ENCODE data around the gene FUCA2. TPM values are rescaled to one million over a fixed set of nuclear protein-coding genes. Genes with fewer than 3 reads are reported as not detected.

FUCA2 gene
- total RNA-seq, 1 experiment from 2014 or later: 15.3 TPM

DNA sequence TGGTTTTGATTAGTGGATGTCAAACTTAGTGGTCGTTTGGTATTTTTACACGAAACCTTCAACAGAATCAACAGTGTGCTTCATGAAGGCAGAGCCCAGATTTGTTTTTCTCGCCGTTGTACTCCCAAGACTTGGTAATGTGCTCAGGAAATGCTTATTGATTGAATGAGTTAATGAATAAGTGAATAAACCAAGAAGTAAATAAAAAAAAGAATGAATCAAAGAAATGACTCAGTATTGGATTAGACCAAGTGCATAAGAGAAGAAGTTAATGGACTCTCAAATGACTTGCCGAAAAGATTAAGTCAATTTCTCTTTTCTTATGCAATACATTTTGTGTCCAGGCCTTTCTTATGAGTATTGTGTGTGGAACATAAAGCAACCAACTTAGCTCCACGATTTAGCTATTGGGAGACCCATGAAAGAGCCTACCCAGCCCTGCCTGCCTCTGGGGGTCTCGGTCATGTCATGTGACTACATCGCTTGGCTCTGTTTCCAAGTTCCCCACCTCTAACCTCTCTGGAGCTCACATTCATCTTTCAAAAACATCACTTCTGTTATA lies 10.6 kb upstream of the FUCA2 start:
- Histone ChIP-seq H3K27me3 (replicated peaks; ENCODE audit: insufficient read depth, low read depth, low read length, poor library complexity) (no peaks in the 10 kb centered on the region), H3K36me3 (ENCODE audit: insufficient read depth, low read length, poor library complexity, severe bottlenecking) (no peaks in the 10 kb centered on the region), H3K4me1 (ENCODE audit: insufficient read depth, low read length, poor library complexity, severe bottlenecking) (no peaks in the 10 kb centered on the region), H3K9me3 (ENCODE audit: low read depth, low read length, poor library complexity, severe bottlenecking) (no peaks in the 10 kb centered on the region), H3K4me3 (ENCODE audit: low read depth, low read length, poor library complexity, severe bottlenecking) (no peak overlapping the region), H3K27ac (ENCODE audit: low read depth, low read length, poor library complexity, severe bottlenecking) (no peak overlapping the region)
- intact Hi-C loops (cut with micrococcal nuclease; ENCODE audit: unreplicated experiment): no loop called here
- POLR2A ChIA-PET (ENCODE audit: low non-redundant PET): no interaction called here
- no peak for DNase-seq (ENCODE audit: low spot score)
- CTCF ChIA-PET: no interaction called here
- BruUV-seq (replicated peaks): no TSS peak
- TF ChIP-seq CTCF (conservative IDR thresholded peaks at IDR 0.05; ENCODE audit: low read depth, low read length) (no peak), EZH2 (IDR thresholded peaks at IDR 0.05; ENCODE audit: borderline replicate concordance, low read depth, low read length, poor library complexity, severe bottlenecking) (no peak)

- POLR2A ChIA-PET (ENCODE audit: low non-redundant PET): no interaction called here
- BruUV-seq (replicated peaks): no TSS peak
Observed at GRCh38 chr6:143517447-143517773, 5.9 kb upstream of the FUCA2 start.

DNA sequence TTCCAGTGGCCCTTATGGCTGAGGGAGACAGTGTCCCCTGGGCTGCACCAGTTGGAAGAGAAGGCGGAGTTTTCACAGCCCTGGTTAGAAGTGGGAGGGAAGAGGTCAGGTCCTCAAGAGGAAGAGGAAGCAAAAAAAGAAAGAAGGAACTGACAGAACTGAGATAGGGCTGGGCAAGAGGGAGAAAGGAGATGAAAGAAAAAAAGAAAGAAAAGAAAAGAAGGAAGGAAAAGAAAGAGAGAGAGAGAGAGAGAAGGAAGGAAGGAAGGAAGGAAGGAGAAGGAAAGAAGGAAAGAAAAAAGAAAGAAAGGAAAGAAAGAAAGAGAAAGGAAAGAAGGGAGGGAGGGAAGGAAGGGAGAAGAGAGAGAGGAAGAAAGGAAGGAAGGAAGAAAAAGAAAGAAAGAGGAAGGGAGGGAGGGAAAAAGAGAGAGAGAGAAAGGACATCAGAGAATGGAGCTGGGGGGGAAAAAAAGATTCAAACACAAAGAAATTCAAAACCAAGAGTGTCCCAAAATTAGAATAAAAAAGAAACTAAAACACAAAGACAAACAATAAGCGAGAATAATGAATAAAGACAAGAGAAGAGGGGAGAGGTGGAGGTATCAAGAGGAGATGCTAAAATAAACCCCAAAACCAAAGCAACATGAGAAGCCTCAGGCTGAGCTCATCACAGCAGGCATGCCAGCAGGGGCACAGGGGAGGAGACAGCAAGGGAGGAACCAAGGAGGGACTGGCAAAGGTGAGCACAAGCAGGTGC lies 5.3 kb upstream of the FUCA2 start:
- BruUV-seq (replicated peaks): no TSS peak

More at GRCh38 chr6:143517447-143517773, 5.9 kb upstream of the FUCA2 start:
- no peaks in the 10 kb centered on the region for H3K36me3 ChIP-seq (ENCODE audit: insufficient read depth, low read length, poor library complexity, severe bottlenecking)
- no peaks in the 10 kb centered on the region for H3K4me1 ChIP-seq (ENCODE audit: insufficient read depth, low read length, poor library complexity, severe bottlenecking)
- no peak overlapping the region for H3K27ac ChIP-seq (ENCODE audit: low read depth, low read length, poor library complexity, severe bottlenecking)
- no peaks in the 10 kb centered on the region for H3K27me3 ChIP-seq (replicated peaks; ENCODE audit: insufficient read depth, low read depth, low read length, poor library complexity)
- H3K9me3 ChIP-seq (ENCODE audit: low read depth, low read length, poor library complexity, severe bottlenecking): no peaks in the 10 kb centered on the region
- intact Hi-C loops (cut with micrococcal nuclease; ENCODE audit: unreplicated experiment): no loop called here
- H3K4me3 ChIP-seq (ENCODE audit: low read depth, low read length, poor library complexity, severe bottlenecking): no peak overlapping the region
- no peak for TF ChIP-seq EZH2 (IDR thresholded peaks at IDR 0.05; ENCODE audit: borderline replicate concordance, low read depth, low read length, poor library complexity, severe bottlenecking)
- TF ChIP-seq CTCF (conservative IDR thresholded peaks at IDR 0.05; ENCODE audit: low read depth, low read length): no peak
- DNase-seq (ENCODE audit: low spot score): no peak
- CTCF ChIA-PET: no interaction called here

More for the DNA sequence above, 5.3 kb upstream of the FUCA2 start:
- ChIA-PET POLR2A (ENCODE audit: low non-redundant PET) (no interaction called here), CTCF (no interaction called here)
- TF ChIP-seq CTCF (conservative IDR thresholded peaks at IDR 0.05; ENCODE audit: low read depth, low read length) (no peak), EZH2 (IDR thresholded peaks at IDR 0.05; ENCODE audit: borderline replicate concordance, low read depth, low read length, poor library complexity, severe bottlenecking) (no peak)
- no peaks in the 10 kb centered on the region for H3K27me3 ChIP-seq (replicated peaks; ENCODE audit: insufficient read depth, low read depth, low read length, poor library complexity)
- no peaks in the 10 kb centered on the region for H3K9me3 ChIP-seq (ENCODE audit: low read depth, low read length, poor library complexity, severe bottlenecking)
- DNase-seq (ENCODE audit: low spot score): no peak
- H3K36me3 ChIP-seq (ENCODE audit: insufficient read depth, low read length, poor library complexity, severe bottlenecking): no peaks in the 10 kb centered on the region
- no peak overlapping the region for H3K27ac ChIP-seq (ENCODE audit: low read depth, low read length, poor library complexity, severe bottlenecking)
- H3K4me1 ChIP-seq (ENCODE audit: insufficient read depth, low read length, poor library complexity, severe bottlenecking): no peaks in the 10 kb centered on the region
- intact Hi-C loops (cut with micrococcal nuclease; ENCODE audit: unreplicated experiment): no loop called here
- H3K4me3 ChIP-seq (ENCODE audit: low read depth, low read length, poor library complexity, severe bottlenecking): no peak overlapping the region
